Lower leg skin (tissue), 4 donors: ENCODE results near the gene FAM240B. TPM values are rescaled to one million over a fixed set of nuclear protein-coding genes. Genes with fewer than 3 reads are reported as not detected.
A peak's percentile ranks its signal among the peaks of the same experiment; 100 is the strongest.

ENCODE experiments used
- DNase-seq, 2 donors: peaks; one replicate each; pipeline ENCODE4 v3.0.0-alpha.2; 2019; ENCODE audit warnings: low spot score in 2 of 2
- H3K4me3 ChIP-seq: fragments of 200-600 bp; sonication (generic); 2 replicates; pipeline ENCODE4 v1.5.1; 2017; ENCODE audit warnings: mild to moderate bottlenecking, low read depth; ENCODE audit not compliant: poor library complexity, severe bottlenecking
- POLR2A ChIP-seq, 2 donors: fragments of 450-650 bp; IDR thresholded peaks; one replicate each; pipeline ENCODE4 v1.6.1; 2016 to 2017; ENCODE audit warnings: antibody characterized with exemption in 2 of 2, mild to moderate bottlenecking in 1 of 2, moderate library complexity in 1 of 2
- WGBS, 2 donors: methylation state at CpG; one replicate each; pipeline ENCODE4 v1.1.5; 2018; 5-methylcytosine and 5-hydroxymethylcytosine counted together
- intact Hi-C: fragments of 100-400 bp; cut with DNase I; formaldehyde crosslinking; loops from one replicate; pipeline ENCODE4 v1.15.0; 2023; ENCODE audit warnings: low total_unique reads
- total RNA-seq, 4 donors: library from RNA; depleted of rRNA; stranded (reverse); fragments of >200 nt; gene quantifications; one replicate each; pipeline ENCODE4 v1.1.0, GENCODE V29; 2016
- TF ChIP-seq, protein P1 (sequence below), 3 donors: fragments of 450-650 bp; IDR thresholded peaks; one replicate each; pipeline ENCODE4 v1.5.1; 2016; ENCODE audit warnings: antibody characterized with exemption in 3 of 3, mild to moderate bottlenecking in 3 of 3, moderate library complexity in 2 of 3

Gene FAM240B
- total RNA-seq, 4 donors from 2014 or later, result not detected

DNA sequence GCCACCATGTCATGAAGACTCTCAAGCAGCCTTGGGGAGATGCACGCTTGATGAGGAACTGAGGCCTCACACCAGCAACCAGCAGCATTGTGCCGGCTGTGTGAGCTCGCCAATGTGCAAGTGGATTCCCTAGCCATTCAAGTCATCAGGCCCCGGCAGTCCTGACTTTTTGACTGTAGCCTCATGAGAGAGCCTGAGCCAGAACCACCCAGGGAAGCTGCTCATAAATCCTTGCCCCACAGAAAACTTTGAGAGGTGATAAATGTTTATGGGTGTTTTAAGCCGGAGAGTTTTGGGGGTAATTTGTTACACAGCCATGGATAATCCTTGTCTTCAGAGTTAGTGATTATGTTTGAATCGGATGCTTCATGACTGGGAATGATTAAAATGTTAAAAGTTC, 44.7 kb downstream of the FAM240B start:
- no peak for DNase-seq

DNA sequence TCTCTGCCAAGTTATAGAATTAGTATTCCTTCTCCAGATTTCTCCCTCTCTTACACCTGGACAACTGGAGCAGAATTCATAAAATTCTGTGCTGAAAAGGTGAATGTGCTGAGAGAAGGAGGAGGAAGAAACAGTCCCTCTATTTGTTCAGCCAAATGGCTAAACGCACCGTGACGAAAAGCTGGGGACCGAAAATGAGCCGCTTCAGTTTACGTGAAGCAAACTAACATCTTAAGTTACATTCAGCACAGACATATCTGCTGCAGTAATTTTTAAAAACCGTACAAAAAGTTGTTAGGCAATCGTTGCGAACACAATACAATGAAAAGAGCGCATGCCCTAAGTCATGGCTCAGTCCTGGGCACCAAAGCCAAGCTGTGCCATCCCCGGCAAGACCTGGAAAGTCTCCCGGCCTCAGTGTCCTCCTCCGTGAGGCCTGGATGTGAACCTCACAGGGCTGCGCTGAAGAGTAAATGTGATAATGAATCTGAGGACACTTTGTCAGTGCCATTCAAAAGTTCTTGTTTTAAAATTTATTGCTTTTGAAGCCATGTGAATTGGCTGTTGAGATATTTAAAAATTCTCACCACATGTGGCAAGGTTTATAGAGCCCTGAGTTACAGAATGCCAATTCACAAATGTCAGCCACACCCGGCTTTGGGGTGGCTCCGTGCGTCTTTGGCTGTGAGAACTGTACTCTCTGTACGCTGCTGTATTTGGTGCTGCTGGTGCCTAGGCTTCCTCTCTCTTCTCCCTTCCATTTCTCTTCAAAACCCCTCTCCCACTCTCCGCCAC, 46.3 kb downstream of the FAM240B start:
- TF ChIP-seq, protein P1, sequence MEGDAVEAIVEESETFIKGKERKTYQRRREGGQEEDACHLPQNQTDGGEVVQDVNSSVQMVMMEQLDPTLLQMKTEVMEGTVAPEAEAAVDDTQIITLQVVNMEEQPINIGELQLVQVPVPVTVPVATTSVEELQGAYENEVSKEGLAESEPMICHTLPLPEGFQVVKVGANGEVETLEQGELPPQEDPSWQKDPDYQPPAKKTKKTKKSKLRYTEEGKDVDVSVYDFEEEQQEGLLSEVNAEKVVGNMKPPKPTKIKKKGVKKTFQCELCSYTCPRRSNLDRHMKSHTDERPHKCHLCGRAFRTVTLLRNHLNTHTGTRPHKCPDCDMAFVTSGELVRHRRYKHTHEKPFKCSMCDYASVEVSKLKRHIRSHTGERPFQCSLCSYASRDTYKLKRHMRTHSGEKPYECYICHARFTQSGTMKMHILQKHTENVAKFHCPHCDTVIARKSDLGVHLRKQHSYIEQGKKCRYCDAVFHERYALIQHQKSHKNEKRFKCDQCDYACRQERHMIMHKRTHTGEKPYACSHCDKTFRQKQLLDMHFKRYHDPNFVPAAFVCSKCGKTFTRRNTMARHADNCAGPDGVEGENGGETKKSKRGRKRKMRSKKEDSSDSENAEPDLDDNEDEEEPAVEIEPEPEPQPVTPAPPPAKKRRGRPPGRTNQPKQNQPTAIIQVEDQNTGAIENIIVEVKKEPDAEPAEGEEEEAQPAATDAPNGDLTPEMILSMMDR (IDR thresholded peaks at IDR 0.05), result no peak
- TF ChIP-seq POLR2A (IDR thresholded peaks at IDR 0.05), result no peak
- intact Hi-C loops, result no loop called here
- 76 to 83% methylated on average over 19 of the region's 19 CpGs for WGBS, 2 donors

More for the DNA sequence above, 44.7 kb downstream of the FAM240B start:
- TF ChIP-seq POLR2A (IDR thresholded peaks at IDR 0.05), result no peak
- TF ChIP-seq, protein P1 (IDR thresholded peaks at IDR 0.05), result no peak
- no peak overlapping the region for H3K4me3 ChIP-seq
- intact Hi-C loops, result no loop called here
- 86 to 90% methylated on average over 6 of the region's 6 CpGs for WGBS, 2 donors

DNA sequence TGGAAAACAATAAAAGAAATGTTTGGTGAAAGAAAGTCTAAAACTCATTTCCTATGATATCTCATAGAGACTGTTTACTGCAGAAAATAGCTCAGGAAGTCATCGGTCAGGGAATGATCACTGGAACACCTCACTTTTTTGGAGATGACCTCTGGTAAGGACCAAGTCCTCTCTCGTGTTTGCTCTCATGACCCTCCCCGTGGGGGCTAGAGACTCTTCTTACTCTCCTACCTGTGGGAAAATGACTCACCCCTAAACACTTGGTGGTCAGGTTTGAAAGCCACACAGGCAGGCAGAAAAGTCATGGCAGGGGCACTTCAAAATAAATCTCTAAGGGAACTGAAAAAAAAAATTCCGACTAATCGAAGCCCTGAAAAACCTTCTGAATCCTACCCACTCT, 48.2 kb downstream of the FAM240B start:
- intact Hi-C loops, result no loop called here
- no peak for DNase-seq
- no peak for TF ChIP-seq POLR2A (IDR thresholded peaks at IDR 0.05)
- TF ChIP-seq, protein P1 (IDR thresholded peaks at IDR 0.05), result no peak
- 87 to 91% methylated on average over 5 of the region's 5 CpGs for WGBS, 2 donors
- no peak overlapping the region for H3K4me3 ChIP-seq

More for the DNA sequence above, 46.3 kb downstream of the FAM240B start:
- H3K4me3 ChIP-seq, result no peak overlapping the region
- no peak for DNase-seq

DNA sequence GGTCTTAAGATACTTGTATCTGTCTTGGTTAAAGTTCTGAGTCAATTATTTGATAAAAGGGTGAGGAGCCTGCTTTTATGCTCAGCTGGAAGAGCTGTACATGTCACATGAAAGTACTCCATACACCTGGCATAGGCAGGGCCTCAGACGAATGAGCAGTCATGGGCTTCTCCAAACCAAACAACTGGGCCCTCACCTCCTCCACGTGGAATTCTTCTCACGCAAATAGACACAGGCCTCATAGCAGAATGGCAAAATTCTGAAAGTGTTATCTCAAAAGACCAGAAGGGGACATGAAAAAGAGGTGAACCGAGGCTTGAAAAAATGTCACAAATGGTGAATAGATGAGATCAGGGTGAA, 48.6 kb downstream of the FAM240B start:
- 83 to 92% methylated on average over 4 of the region's 4 CpGs for WGBS, 2 donors
- intact Hi-C loops, result no loop called here
- TF ChIP-seq POLR2A (IDR thresholded peaks at IDR 0.05), result no peak
- TF ChIP-seq, protein P1 (IDR thresholded peaks at IDR 0.05), result no peak
- DNase-seq, result no peak
- no peak overlapping the region for H3K4me3 ChIP-seq

DNA sequence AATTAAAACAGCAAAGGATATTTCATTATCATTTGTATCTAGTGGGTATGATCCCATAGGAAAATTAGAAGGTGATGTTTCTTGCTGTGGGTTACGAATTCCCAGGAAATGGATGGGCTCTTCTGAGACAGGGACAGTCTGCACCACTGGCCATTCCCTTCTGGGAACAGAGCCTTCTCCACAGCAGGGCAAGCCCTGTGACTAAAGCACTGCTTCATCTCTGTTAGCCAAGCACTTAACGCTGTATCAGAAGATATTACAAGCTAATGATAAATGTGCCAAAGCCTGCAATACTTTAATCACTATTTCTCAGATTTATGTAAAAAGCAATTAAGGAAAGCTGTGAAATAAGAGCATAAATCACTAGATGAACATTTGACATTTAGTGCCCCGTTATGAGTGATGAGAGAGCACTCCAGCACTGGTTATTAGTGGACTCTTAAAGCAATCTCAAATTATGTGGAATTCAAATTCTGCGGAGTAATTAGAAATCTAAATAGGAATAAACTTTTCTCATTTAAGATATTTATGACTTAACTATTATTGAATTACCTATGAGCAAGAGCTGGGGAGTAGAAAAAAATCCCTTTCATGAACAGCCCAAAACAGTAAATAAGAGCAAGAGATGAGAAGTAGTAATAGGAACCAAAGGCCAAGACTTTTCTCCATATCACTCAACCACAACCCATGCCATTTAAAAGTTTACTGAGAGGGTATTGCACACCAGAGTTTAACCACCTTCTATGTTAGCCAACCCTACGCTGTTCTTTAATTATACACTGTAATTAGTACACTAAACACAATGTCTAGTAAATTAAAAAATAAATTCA, 49.2 kb downstream of the FAM240B start:
- 73 to 75% methylated on average over 5 of the region's 5 CpGs for WGBS, 2 donors
- intact Hi-C loops, result no loop called here
- no peak overlapping the region for H3K4me3 ChIP-seq
- DNase-seq, result no peak
- no peak for TF ChIP-seq POLR2A (IDR thresholded peaks at IDR 0.05)

DNA sequence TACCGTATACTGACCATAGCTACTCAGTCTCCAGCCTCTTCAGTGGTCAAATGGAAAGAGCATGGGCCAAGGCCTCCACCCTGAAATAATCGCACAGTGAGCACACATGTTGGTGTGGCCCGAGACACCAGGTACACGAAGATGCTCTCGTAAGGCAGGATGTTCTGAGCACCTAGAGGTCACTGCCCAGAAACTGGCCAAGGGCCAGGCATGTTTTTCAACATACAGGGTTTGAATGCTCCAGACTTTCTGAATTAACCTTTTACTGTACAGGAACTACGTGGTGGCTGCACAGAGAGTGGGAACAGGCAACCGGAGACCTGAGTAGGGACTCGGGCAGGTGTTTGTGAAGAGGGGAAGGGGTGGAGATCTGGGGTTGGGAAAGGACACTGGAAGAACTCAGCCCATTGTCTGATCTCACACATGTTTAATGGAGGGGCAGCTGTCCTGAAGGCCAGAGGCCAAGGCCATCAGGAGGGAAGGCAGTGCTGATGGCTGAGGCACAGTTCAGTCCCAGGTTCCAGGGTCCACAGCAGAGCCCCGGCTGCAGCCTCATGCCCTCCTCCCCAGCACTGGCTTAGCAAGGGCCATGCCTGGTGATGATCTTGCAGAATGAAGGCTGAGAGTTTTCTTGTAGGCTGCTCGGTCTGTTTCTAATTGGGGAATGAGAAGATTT, 51.0 kb downstream of the FAM240B start:
- no peak for TF ChIP-seq POLR2A (IDR thresholded peaks at IDR 0.05)
- TF ChIP-seq, protein P1 (IDR thresholded peaks at IDR 0.05), result no peak
- DNase-seq, result peak in 1 of 2 donors; percentile 68
- intact Hi-C loops, result no loop called here
- H3K4me3 ChIP-seq, result no peak overlapping the region
- 85 to 90% methylated on average over 10 of the region's 10 CpGs for WGBS, 2 donors
